Activated naive CD4-positive, alpha-beta T cell treated with anti-CD3 and anti-CD28 coated beads, Interleukin-2, amount 50 U/mL, for 24 hours (primary cell): Measurements from ENCODE around the gene LRRC4B.
"Not testable (repeated sequence)": the region's sequence is repeated elsewhere in the genome, so short reads cannot be mapped to it uniquely, and the experiment has no call there.

Experiments
- H3K27ac Mint-ChIP-seq: one replicate; pipeline ENCODE4 v1.8.0; 2021; ENCODE audit warnings: mild to moderate bottlenecking, mixed read lengths
- H3K27me3 Mint-ChIP-seq: one replicate; pipeline ENCODE4 v1.8.0; 2021; ENCODE audit warnings: mixed read lengths
- H3K36me3 Mint-ChIP-seq: one replicate; pipeline ENCODE4 v1.8.0; 2021; ENCODE audit warnings: mixed read lengths
- H3K4me1 Mint-ChIP-seq: one replicate; pipeline ENCODE4 v1.8.0; 2021; ENCODE audit warnings: mixed read lengths
- H3K4me3 Mint-ChIP-seq: one replicate; pipeline ENCODE4 v1.8.0; 2021; ENCODE audit warnings: mild to moderate bottlenecking, mixed read lengths
- H3K9me3 Mint-ChIP-seq: one replicate; pipeline ENCODE4 v1.8.0; 2021; ENCODE audit warnings: mixed read lengths

Gene LRRC4B

GRCh38 chr19:50549927-50550593 is 18.2 kb downstream of the LRRC4B start:
- Mint-ChIP-seq H3K27me3 (peaks cover 35% of the 10 kb centered on the region), H3K4me3 (no peak overlapping the region), H3K27ac (no peak overlapping the region), H3K36me3 (no peaks in the 10 kb centered on the region), H3K9me3 (no peaks in the 10 kb centered on the region), H3K4me1 (peaks cover 11% of the 10 kb centered on the region)

DNA sequence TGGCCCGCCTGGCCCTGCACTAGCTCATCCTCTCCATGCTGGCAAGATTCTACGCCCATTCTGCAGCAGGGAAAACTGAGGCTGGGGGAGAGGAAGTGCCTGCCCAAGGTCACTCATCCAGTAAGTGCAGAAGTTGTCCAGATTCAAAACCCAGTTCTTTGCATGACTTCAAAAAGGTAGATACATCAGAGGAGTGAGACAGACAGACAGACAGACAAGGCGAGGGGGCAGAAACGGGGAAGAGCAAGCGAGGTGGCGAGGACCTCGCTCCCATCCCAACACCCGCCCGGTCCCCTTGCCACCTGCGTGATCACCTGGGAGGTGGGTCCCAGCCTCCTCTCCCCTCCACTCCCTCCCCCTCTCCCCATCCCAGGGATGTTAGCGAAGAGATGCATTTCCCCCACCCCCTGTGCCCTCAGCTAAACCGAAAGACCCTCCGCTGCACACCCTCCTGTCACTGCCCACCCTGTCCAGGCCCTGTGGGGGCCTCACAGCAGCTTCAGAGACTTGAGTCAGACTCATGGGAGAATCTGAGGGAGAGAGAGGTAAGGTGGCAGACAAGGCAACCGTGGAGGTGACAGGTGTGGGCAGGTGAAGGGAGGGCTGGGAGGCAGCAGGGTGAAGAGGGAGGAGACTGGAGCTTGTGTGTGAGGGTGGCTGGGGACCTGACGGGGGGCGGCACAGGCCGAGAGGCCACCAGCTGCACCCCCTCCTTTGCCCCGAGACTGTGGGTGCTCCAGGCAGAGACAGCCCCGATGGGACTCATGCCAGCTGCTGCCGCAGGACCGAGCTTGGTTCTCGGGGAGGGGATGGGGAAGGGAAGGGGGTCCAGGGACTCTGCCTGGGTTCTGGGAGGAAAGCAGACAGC is 18.9 kb downstream of the LRRC4B start:
- Mint-ChIP-seq H3K36me3 (no peaks in the 10 kb centered on the region), H3K4me3 (no peak overlapping the region), H3K27me3 (peaks cover 31% of the 10 kb centered on the region)

DNA sequence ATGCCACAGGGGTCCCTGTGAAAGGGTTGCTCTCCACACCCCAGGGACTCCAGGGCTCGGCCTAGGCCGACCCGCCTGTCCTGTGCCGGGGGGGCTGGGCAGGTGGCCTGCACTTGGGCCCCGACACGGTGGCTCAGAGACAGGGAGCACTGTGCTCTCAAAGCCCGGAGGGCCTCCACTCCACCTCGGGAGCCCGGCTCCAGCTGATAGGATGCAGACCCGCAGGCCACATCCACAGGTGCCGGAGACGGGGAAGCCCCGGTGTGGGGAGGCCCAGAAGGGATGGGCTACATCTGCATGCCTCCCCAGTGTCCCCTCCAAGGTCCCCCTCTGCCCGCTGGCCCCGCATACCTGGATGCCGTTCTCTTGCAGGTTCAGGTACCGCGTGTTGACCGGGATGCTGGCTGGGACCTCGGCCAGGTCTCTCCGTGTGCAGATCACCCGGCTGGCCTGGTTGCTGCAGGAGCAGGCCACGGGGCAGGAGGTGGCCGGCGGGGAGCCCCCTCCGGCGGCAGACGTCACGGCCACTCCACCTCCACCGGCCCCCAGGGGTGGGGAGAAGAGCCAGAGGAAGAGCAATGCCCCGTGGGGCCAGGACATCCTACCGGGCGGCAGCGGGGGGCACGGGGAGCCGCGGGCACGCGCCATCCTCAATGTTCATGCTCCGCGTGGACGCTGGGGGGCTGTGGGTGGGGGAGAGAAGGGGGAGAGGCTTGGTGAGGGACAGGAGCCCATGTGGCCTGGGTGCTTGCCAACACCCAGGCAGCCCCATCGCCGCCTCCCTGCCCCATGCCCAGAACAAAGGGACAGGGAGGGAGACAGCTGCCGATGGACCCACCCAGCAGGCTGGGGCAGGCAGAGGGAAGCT is 19.8 kb downstream of the LRRC4B start:
- no peaks in the 10 kb centered on the region for H3K9me3 Mint-ChIP-seq

More for the DNA sequence above, 18.9 kb downstream of the LRRC4B start:
- H3K9me3 Mint-ChIP-seq: no peaks in the 10 kb centered on the region
- no peak overlapping the region for H3K27ac Mint-ChIP-seq
- H3K4me1 Mint-ChIP-seq: peaks cover 11% of the 10 kb centered on the region

DNA sequence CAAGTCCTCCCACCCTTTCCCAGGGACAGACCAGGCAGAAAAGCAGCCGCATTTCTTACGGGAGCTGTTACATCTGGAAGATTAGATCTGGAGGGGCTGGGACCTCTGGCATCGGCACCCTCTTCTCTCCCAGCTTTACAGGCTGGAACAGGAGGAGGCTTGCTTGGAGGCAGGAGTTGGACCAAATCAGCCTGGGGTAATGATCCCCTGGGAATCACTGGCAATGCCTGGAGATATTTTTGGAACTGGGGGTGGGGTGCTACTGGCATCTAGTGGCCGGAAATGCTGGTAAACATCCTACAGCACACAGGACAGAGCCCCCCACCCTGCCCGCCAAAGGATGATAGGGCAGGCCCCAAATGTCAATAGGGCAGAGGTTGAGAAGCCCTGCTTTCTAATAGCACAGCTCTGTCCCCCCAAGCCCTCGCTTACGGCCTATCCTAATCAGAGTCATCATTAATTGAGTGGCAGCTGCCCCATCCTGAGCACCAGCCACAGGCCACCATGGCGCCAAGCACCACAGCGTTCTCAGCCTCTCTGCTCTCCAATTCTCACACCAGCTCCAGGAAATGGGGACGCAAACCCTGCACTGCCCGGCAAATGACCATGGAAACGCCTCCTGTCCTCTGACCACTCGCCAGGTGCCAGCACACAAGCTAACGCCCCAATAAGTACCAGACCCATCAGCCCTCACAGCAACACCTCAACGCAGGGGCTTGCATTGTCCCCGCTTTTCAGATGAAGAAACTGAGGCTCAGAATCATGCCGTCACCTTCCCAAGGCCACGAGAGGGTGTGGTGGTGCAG is 20.6 kb downstream of the LRRC4B start:
- peaks cover 10% of the 10 kb centered on the region for H3K4me1 Mint-ChIP-seq
- H3K27me3 Mint-ChIP-seq: peaks cover 19% of the 10 kb centered on the region
- no peak overlapping the region for H3K4me3 Mint-ChIP-seq
- H3K9me3 Mint-ChIP-seq: no peaks in the 10 kb centered on the region
- no peaks in the 10 kb centered on the region for H3K36me3 Mint-ChIP-seq
- no peak overlapping the region for H3K27ac Mint-ChIP-seq

More for the DNA sequence above, 19.8 kb downstream of the LRRC4B start:
- Mint-ChIP-seq H3K36me3 (no peaks in the 10 kb centered on the region), H3K4me3 (no peak overlapping the region), H3K27me3 (peaks cover 27% of the 10 kb centered on the region), H3K27ac (no peak overlapping the region), H3K4me1 (peaks cover 11% of the 10 kb centered on the region)

DNA sequence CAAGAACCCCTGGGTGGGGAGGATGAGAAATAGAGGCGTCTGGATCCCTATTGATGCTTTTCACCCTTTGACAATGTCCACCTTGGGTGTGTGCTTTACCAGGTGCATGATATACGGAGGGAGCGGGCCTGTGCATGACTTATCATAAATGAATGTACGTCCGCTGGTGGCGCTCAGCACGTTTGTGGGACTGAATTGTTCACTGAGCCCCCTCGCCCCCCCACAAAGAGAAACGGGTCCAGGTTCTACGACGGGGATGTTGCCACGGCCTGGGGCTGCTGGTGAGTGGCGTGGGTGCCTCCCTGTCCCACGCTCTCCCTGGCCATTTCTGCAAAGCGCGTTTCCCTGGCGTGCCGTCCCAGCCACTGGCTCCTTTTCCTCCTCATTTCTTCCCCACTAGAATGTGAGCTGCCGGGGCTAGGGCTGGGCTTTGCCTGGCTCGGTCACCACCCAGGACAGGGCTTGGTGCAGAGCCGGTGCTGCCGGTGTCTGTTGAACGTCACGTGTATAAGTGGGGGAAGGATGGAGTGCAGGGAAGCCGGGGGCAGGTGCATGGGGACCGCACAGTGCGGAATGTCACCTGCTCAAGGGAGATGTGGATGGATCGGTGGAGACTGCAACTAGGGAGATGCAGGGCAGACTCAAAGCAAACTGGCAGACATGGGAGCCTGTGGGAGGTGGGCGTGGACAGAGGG is 21.6 kb downstream of the LRRC4B start:
- peaks cover 13% of the 10 kb centered on the region for H3K27me3 Mint-ChIP-seq
- no peaks in the 10 kb centered on the region for H3K36me3 Mint-ChIP-seq
- H3K27ac Mint-ChIP-seq: no peak overlapping the region
- no peak overlapping the region for H3K4me3 Mint-ChIP-seq
- no peaks in the 10 kb centered on the region for H3K9me3 Mint-ChIP-seq
- H3K4me1 Mint-ChIP-seq: peaks cover 3% of the 10 kb centered on the region

- H3K36me3 Mint-ChIP-seq: no peaks in the 10 kb centered on the region
- H3K4me3 Mint-ChIP-seq: no peak overlapping the region
- no peaks in the 10 kb centered on the region for H3K9me3 Mint-ChIP-seq
- peaks cover 2% of the 10 kb centered on the region for H3K27me3 Mint-ChIP-seq
- H3K4me1 Mint-ChIP-seq: no peaks in the 10 kb centered on the region
- no peak overlapping the region for H3K27ac Mint-ChIP-seq
Observed at GRCh38 chr19:50542943-50543342, 25.3 kb downstream of the LRRC4B start.

GRCh38 chr19:50537769-50538230 is 30.4 kb downstream of the LRRC4B start:
- peaks cover 7% of the 10 kb centered on the region for H3K27me3 Mint-ChIP-seq
- H3K4me1 Mint-ChIP-seq: no peaks in the 10 kb centered on the region
- peaks cover 4% of the 10 kb centered on the region for H3K36me3 Mint-ChIP-seq
- no peak overlapping the region for H3K27ac Mint-ChIP-seq
- H3K4me3 Mint-ChIP-seq: no peak overlapping the region
- H3K9me3 Mint-ChIP-seq: peaks cover 6% of the 10 kb centered on the region

GRCh38 chr19:50537306-50537685 is 30.9 kb downstream of the LRRC4B start:
- Mint-ChIP-seq H3K27ac (no peak overlapping the region), H3K4me3 (no peak overlapping the region), H3K27me3 (peaks cover 11% of the 10 kb centered on the region), H3K9me3 (peaks cover 6% of the 10 kb centered on the region), H3K4me1 (no peaks in the 10 kb centered on the region), H3K36me3 (peaks cover 4% of the 10 kb centered on the region)

- no peak overlapping the region for H3K4me3 Mint-ChIP-seq
- H3K27me3 Mint-ChIP-seq: peaks cover 13% of the 10 kb centered on the region
- no peaks in the 10 kb centered on the region for H3K4me1 Mint-ChIP-seq
- H3K9me3 Mint-ChIP-seq: peaks cover 6% of the 10 kb centered on the region
- H3K27ac Mint-ChIP-seq: no peak overlapping the region
- H3K36me3 Mint-ChIP-seq: peaks cover 4% of the 10 kb centered on the region
Observed at GRCh38 chr19:50536662-50537305, 31.5 kb downstream of the LRRC4B start.

GRCh38 chr19:50535672-50536187 is 32.5 kb downstream of the LRRC4B start:
- peaks cover 4% of the 10 kb centered on the region for H3K36me3 Mint-ChIP-seq
- H3K9me3 Mint-ChIP-seq: peaks cover 6% of the 10 kb centered on the region
- H3K4me3 Mint-ChIP-seq: no peak overlapping the region
- H3K27me3 Mint-ChIP-seq: peaks cover 14% of the 10 kb centered on the region
- H3K27ac Mint-ChIP-seq: no peak overlapping the region
- H3K4me1 Mint-ChIP-seq: no peaks in the 10 kb centered on the region

DNA sequence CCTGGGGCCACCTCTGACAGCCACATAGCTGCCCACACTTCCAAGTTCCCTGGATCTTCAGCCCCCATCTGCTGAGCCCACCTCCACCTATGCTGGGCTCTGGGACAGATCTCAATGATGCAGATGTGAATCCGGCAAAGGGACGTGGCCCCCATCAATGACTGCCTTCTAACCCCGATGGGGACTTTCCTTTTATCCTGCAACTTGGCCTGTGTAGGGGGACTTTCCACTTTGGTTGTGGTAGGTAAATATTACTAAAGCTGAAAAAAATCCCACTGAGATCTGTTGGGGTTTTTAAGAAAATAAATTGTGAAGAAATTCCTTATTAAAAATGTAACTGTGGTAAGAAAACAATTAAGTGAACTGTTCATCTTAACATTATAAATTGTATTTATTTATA is 33.8 kb downstream of the LRRC4B start:
- Mint-ChIP-seq H3K9me3 (peaks cover 6% of the 10 kb centered on the region), H3K27me3 (peaks cover 17% of the 10 kb centered on the region), H3K36me3 (peaks cover 4% of the 10 kb centered on the region), H3K4me3 (no peak overlapping the region), H3K4me1 (no peaks in the 10 kb centered on the region), H3K27ac (no peak overlapping the region)

- peaks cover 4% of the 10 kb centered on the region for H3K36me3 Mint-ChIP-seq
- no peaks in the 10 kb centered on the region for H3K4me1 Mint-ChIP-seq
- no peak overlapping the region for H3K27ac Mint-ChIP-seq
- no peak overlapping the region for H3K4me3 Mint-ChIP-seq
- H3K9me3 Mint-ChIP-seq: peaks cover 6% of the 10 kb centered on the region
- H3K27me3 Mint-ChIP-seq: peaks cover 17% of the 10 kb centered on the region
Observed at GRCh38 chr19:50532952-50533351, 35.3 kb downstream of the LRRC4B start.

DNA sequence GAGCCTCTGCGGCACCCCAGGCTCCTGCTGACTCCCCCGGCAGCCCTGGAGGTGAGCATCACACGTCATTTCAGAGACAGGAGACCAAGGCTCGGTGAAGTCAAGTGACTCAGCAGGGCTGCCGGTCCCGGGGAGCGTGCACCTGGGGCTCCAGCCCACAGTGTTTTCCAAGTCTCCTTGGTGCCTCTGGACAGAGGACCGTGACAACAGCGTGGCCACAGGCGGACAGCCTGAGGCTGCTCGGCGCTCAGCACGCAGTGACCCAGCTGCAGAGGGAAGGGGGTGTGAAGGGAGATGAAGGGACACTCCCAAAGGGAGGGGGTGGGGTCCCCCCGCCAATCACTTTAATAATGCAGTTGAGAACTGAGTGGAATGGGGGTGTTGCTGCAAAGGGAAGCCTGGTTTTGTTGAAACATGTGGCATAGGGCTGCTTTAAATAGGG is 37.0 kb downstream of the LRRC4B start:
- Mint-ChIP-seq H3K36me3 (peaks cover 4% of the 10 kb centered on the region), H3K4me3 (no peak overlapping the region), H3K27ac (no peak overlapping the region), H3K4me1 (no peaks in the 10 kb centered on the region), H3K27me3 (peaks cover 16% of the 10 kb centered on the region), H3K9me3 (peaks cover 6% of the 10 kb centered on the region)

GRCh38 chr19:50528052-50528451 is 40.2 kb downstream of the LRRC4B start:
- not testable (repeated sequence) for H3K4me1 Mint-ChIP-seq, H3K9me3 Mint-ChIP-seq, H3K27ac Mint-ChIP-seq, H3K4me3 Mint-ChIP-seq, H3K36me3 Mint-ChIP-seq
- H3K27me3 Mint-ChIP-seq: peaks cover 11% of the 10 kb centered on the region
